ENCODE measurements around the gene CDK12. TPM values are rescaled to one million over a fixed set of nuclear protein-coding genes. Genes with fewer than 3 reads are reported as not detected.
"Not testable (repeated sequence)": the region's sequence is repeated elsewhere in the genome, so short reads cannot be mapped to it uniquely, and the experiment has no call there.

CDK12 gene
- total and polyA plus RNA-seq, 7 experiments from 2014 or later = 3.6 to 118 (median 103) TPM

DNA sequence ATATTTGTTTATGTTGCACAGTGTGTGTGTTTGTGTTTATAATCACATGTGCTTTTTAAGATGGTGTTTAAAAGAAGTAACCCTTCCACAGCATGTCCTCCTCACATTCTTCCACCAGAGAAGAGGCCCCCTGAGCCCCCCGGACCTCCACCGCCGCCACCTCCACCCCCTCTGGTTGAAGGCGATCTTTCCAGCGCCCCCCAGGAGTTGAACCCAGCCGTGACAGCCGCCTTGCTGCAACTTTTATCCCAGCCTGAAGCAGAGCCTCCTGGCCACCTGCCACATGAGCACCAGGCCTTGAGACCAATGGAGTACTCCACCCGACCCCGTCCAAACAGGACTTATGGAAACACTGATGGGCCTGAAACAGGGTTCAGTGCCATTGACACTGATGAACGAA lies 69.2 kb downstream of the CDK12 start:
- Mint-ChIP-seq H3K4me3 (no peak overlapping the region), H3K9me3 (no peaks in the 10 kb centered on the region), H3K27me3 (no peaks in the 10 kb centered on the region), H3K36me3 (peaks cover 0 to 53% (median 14%) of the 10 kb centered on the region in 5 donors), H3K27ac (no peak overlapping the region), H3K4me1 (peaks cover 0 to 7% (median 2%) of the 10 kb centered on the region in 7 donors)
- DNase-seq (no peak), ATAC-seq (no peak)
- no peak overlapping the region for H3K27ac ChIP-seq (ENCODE audit: low read depth, low read length)
- H3K36me3 ChIP-seq (ENCODE audit: control insufficient read depth in 2 of 3, insufficient read depth in 3 of 3, low read length in 3 of 3) = peaks cover 18 to 57% (median 28%) of the 10 kb centered on the region in 3 experiments
- no peak overlapping the region for H3K4me3 ChIP-seq (ENCODE audit: low read length)
- ChIA-PET CTCF (no interaction called here), POLR2A (no interaction called here)
- H3K9me3 ChIP-seq (ENCODE audit: control insufficient read depth in 2 of 3, low read length in 3 of 3) = no peaks in the 10 kb centered on the region
- intact Hi-C loops (cut with micrococcal nuclease) = no loop called here
- no peaks in the 10 kb centered on the region for H3K27me3 ChIP-seq (ENCODE audit: control insufficient read depth in 2 of 2, insufficient read depth in 2 of 2, low read length in 2 of 2)
- no peaks in the 10 kb centered on the region for H3K4me1 ChIP-seq (ENCODE audit: control insufficient read depth in 2 of 2, insufficient read depth in 2 of 2, low read length in 2 of 2)

DNA sequence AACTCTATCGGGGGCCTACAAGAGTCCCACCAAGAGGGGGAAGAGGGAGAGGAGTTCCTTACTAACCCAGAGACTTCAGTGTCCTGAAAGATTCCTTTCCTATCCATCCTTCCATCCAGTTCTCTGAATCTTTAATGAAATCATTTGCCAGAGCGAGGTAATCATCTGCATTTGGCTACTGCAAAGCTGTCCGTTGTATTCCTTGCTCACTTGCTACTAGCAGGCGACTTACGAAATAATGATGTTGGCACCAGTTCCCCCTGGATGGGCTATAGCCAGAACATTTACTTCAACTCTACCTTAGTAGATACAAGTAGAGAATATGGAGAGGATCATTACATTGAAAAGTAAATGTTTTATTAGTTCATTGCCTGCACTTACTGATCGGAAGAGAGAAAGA lies 70.0 kb downstream of the CDK12 start:
- no peak for DNase-seq
- H3K9me3 ChIP-seq (ENCODE audit: control insufficient read depth in 2 of 3, low read length in 3 of 3) = no peaks in the 10 kb centered on the region
- ChIA-PET POLR2A (interaction anchor here (0.7 kb wide), 1 partner anchor 1132 kb away, joined by 3 read pairs; no protein-coding TSS in a partner anchor), CTCF (no interaction called here)
- peaks cover 13 to 50% (median 23%) of the 10 kb centered on the region in 3 experiments for H3K36me3 ChIP-seq (ENCODE audit: control insufficient read depth in 2 of 3, insufficient read depth in 3 of 3, low read length in 3 of 3)
- H3K4me3 ChIP-seq (ENCODE audit: low read length) = no peak overlapping the region
- Mint-ChIP-seq H3K36me3 (peaks cover 0 to 46% (median 14%) of the 10 kb centered on the region in 5 donors), H3K9me3 (no peaks in the 10 kb centered on the region), H3K27ac (peak overlapping the region in 1 of 9 donors; percentile 13), H3K4me1 (peaks cover 0 to 4% (median 2%) of the 10 kb centered on the region in 7 donors), H3K4me3 (no peak overlapping the region), H3K27me3 (no peaks in the 10 kb centered on the region)
- intact Hi-C loops (cut with micrococcal nuclease) = no loop called here
- H3K27me3 ChIP-seq (ENCODE audit: control insufficient read depth in 2 of 2, insufficient read depth in 2 of 2, low read length in 2 of 2) = no peaks in the 10 kb centered on the region
- H3K27ac ChIP-seq (ENCODE audit: low read depth, low read length) = no peak overlapping the region
- no peak for ATAC-seq
- H3K4me1 ChIP-seq (ENCODE audit: control insufficient read depth in 2 of 2, insufficient read depth in 2 of 2, low read length in 2 of 2) = no peaks in the 10 kb centered on the region

DNA sequence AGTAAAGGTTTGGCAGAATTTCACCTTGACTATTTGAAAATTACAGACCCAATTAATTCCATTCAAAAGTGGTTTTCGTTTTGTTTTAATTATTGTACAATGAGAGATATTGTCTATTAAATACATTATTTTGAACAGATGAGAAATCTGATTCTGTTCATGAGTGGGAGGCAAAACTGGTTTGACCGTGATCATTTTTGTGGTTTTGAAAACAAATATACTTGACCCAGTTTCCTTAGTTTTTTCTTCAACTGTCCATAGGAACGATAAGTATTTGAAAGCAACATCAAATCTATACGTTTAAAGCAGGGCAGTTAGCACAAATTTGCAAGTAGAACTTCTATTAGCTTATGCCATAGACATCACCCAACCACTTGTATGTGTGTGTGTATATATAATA lies 72.6 kb downstream of the CDK12 start:
- H3K36me3 Mint-ChIP-seq = peaks cover 0 to 27% (median 11%) of the 10 kb centered on the region in 5 donors
- Histone ChIP-seq H3K9me3 (ENCODE audit: control insufficient read depth in 2 of 3, low read length in 3 of 3) (no peaks in the 10 kb centered on the region), H3K27me3 (ENCODE audit: control insufficient read depth in 2 of 2, insufficient read depth in 2 of 2, low read length in 2 of 2) (no peaks in the 10 kb centered on the region), H3K4me1 (ENCODE audit: control insufficient read depth in 2 of 2, insufficient read depth in 2 of 2, low read length in 2 of 2) (peaks cover 0 to 1% of the 10 kb centered on the region in 2 donors), H3K27ac (ENCODE audit: low read depth, low read length) (no peak overlapping the region), H3K36me3 (ENCODE audit: control insufficient read depth in 2 of 3, insufficient read depth in 3 of 3, low read length in 3 of 3) (peaks cover 0 to 28% (median 10%) of the 10 kb centered on the region in 3 experiments), H3K4me3 (ENCODE audit: low read length) (no peak overlapping the region)
- no peak overlapping the region for H3K4me3 Mint-ChIP-seq
- ChIA-PET CTCF (no interaction called here), POLR2A (no interaction called here)
- peaks cover 6 to 14% (median 12%) of the 10 kb centered on the region in 7 donors for H3K4me1 Mint-ChIP-seq
- DNase-seq (no peak), ATAC-seq (no peak)
- intact Hi-C loops (cut with micrococcal nuclease) = no loop called here
- no peaks in the 10 kb centered on the region for H3K9me3 Mint-ChIP-seq
- no peaks in the 10 kb centered on the region for H3K27me3 Mint-ChIP-seq
- H3K27ac Mint-ChIP-seq = no peak overlapping the region

DNA sequence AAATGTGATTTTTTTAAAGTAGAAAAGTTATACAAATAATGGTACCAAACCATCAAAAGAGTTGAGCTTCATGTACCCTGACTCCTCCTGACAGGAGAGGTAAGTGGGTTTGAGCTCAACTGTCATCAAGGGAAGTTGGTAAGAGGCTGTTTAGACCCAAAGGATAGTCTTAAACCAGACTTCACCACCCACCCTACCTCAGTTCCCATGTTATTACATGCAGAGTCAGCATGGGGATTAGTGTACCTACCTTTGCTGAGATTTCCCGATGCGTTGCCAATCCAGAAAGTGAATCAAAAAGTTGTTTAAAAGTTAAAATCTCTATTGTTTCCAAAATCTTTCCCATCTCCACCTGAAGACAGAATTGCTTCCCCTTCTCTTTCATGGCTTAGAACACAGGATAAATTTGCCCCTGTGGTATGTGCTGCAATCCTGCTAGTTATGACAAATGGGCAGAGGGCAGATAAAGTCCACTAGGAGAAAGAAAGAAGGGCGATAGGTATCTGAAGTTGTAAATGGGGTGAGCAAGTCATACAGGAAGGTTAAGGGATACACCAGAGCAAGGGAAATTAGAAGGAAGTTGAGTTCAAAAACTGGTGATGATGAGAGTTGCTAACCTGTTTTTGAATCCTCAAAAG lies 73.6 kb downstream of the CDK12 start:
- H3K27ac Mint-ChIP-seq = peak overlapping the region in 2 of 9 donors; percentile 6 to 11
- peaks cover 0 to 6% of the 10 kb centered on the region in 2 donors for H3K4me1 ChIP-seq (ENCODE audit: control insufficient read depth in 2 of 2, insufficient read depth in 2 of 2, low read length in 2 of 2)
- no peak overlapping the region for H3K4me3 Mint-ChIP-seq
- POLR2A ChIA-PET = no interaction called here
- no peak overlapping the region for H3K27ac ChIP-seq (ENCODE audit: low read depth, low read length)
- H3K36me3 ChIP-seq (ENCODE audit: control insufficient read depth in 2 of 3, insufficient read depth in 3 of 3, low read length in 3 of 3) = peaks cover 0 to 24% (median 8%) of the 10 kb centered on the region in 3 experiments
- H3K27me3 ChIP-seq (ENCODE audit: control insufficient read depth in 2 of 2, insufficient read depth in 2 of 2, low read length in 2 of 2) = no peaks in the 10 kb centered on the region
- H3K9me3 ChIP-seq (ENCODE audit: control insufficient read depth in 2 of 3, low read length in 3 of 3) = no peaks in the 10 kb centered on the region
- peaks cover 0 to 22% (median 11%) of the 10 kb centered on the region in 5 donors for H3K36me3 Mint-ChIP-seq
- no peaks in the 10 kb centered on the region for H3K9me3 Mint-ChIP-seq
- ATAC-seq (no peak), DNase-seq (no peak)
- no peak overlapping the region for H3K4me3 ChIP-seq (ENCODE audit: low read length)
- intact Hi-C loops (cut with micrococcal nuclease) = no loop called here
- CTCF ChIA-PET = no interaction called here
- peaks cover 16 to 23% (median 20%) of the 10 kb centered on the region in 7 donors for H3K4me1 Mint-ChIP-seq
- H3K27me3 Mint-ChIP-seq = no peaks in the 10 kb centered on the region

DNA sequence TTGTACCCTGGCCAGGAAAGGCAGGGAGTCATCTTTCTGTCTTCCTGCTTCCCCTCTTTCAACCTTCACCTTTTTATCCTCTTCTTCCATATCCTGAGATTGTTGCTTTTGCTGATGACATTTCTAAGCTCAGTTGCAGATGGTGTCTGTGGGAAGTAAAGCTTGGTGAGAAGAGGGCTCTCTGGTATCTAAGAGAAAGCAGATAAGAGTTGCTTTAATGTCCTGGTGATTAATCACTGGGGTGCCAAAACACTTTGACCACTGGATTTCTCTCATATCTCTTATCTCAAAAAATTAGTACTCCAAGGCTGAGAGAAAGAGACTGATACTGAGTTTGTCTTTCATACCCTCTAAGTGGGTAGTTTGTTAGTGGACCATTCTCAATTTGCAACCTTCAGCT lies 75.2 kb downstream of the CDK12 start:
- H3K27me3 ChIP-seq (ENCODE audit: control insufficient read depth in 2 of 2, insufficient read depth in 2 of 2, low read length in 2 of 2) = no peaks in the 10 kb centered on the region
- no peak for ATAC-seq
- H3K9me3 ChIP-seq (ENCODE audit: control insufficient read depth in 2 of 3, low read length in 3 of 3) = no peaks in the 10 kb centered on the region
- intact Hi-C loops (cut with micrococcal nuclease) = no loop called here
- no peaks in the 10 kb centered on the region for H3K27me3 Mint-ChIP-seq
- peaks cover 18 to 26% (median 20%) of the 10 kb centered on the region in 7 donors for H3K4me1 Mint-ChIP-seq
- no peaks in the 10 kb centered on the region for H3K9me3 Mint-ChIP-seq
- peaks cover 0 to 10% (median 7%) of the 10 kb centered on the region in 5 donors for H3K36me3 Mint-ChIP-seq
- no peak overlapping the region for H3K4me3 ChIP-seq (ENCODE audit: low read length)
- CTCF ChIA-PET = interaction anchor here (1.4 kb wide), 1 partner anchor 12 kb away, joined by 3 read pairs; no protein-coding TSS in a partner anchor
- DNase-seq = no peak
- peaks cover 0 to 6% of the 10 kb centered on the region in 2 donors for H3K4me1 ChIP-seq (ENCODE audit: control insufficient read depth in 2 of 2, insufficient read depth in 2 of 2, low read length in 2 of 2)
- H3K4me3 Mint-ChIP-seq = no peak overlapping the region
- peaks cover 0 to 9% (median 6%) of the 10 kb centered on the region in 3 experiments for H3K36me3 ChIP-seq (ENCODE audit: control insufficient read depth in 2 of 3, insufficient read depth in 3 of 3, low read length in 3 of 3)
- POLR2A ChIA-PET = no interaction called here
- peak overlapping the region in 1 of 9 donors; percentile 45 for H3K27ac Mint-ChIP-seq
- no peak overlapping the region for H3K27ac ChIP-seq (ENCODE audit: low read depth, low read length)

DNA sequence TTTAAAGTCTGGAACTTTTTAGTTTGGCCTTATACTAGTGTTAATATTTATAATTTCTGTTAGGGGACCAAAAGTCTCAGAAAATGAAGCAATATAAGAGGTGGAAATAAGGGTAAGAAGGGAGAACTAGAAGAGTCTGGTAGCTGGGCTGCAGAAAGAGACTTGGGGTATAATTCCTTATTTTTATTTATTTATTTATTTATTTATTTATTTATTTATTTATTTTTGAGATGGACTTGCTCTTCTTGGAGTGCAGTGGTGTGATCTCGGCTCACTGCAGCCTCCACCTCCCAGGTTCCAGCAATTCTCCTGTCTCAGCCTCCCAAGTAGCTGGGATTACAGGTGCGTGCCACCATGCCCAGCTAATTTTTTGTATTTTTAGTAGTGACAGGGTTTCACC lies 76.1 kb downstream of the CDK12 start:
- H3K4me1 ChIP-seq (ENCODE audit: control insufficient read depth in 2 of 2, insufficient read depth in 2 of 2, low read length in 2 of 2); H3K27me3 Mint-ChIP-seq; H3K27me3 ChIP-seq (ENCODE audit: control insufficient read depth in 2 of 2, insufficient read depth in 2 of 2, low read length in 2 of 2); H3K36me3 ChIP-seq (ENCODE audit: control insufficient read depth in 2 of 3, insufficient read depth in 3 of 3, low read length in 3 of 3); H3K36me3 Mint-ChIP-seq; H3K9me3 Mint-ChIP-seq; DNase-seq; H3K4me3 ChIP-seq (ENCODE audit: low read length); H3K27ac ChIP-seq (ENCODE audit: low read depth, low read length); H3K9me3 ChIP-seq (ENCODE audit: control insufficient read depth in 2 of 3, low read length in 3 of 3); ATAC-seq; H3K4me3 Mint-ChIP-seq; intact Hi-C loops (cut with micrococcal nuclease); H3K27ac Mint-ChIP-seq; POLR2A ChIA-PET: not testable (repeated sequence)
- H3K4me1 Mint-ChIP-seq = peaks cover 18 to 26% (median 20%) of the 10 kb centered on the region in 7 donors
- CTCF ChIA-PET = interaction anchor here (1.4 kb wide), 1 partner anchor 11 kb away, joined by 3 read pairs; no protein-coding TSS in a partner anchor

DNA sequence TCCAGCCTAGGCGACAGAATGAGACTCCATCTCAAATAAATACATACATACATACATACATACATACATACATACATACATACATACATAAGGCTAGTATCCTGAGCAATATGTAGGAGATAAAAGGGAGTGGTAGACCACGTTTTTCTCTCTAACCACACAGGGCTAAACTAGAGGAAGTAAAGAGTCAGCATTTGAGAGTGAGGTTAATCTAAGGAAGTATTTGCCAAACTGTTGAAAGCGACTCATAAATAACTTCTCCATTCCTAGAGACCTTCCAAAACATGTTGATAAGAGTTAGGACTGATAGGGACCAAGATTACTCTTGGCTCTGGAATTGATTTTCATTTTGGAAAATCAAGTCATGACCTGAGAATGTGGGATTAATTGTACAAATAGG lies 77.6 kb downstream of the CDK12 start:
- H3K27ac ChIP-seq (ENCODE audit: low read depth, low read length) = no peak overlapping the region
- no peaks in the 10 kb centered on the region for H3K9me3 Mint-ChIP-seq
- CTCF ChIA-PET = interaction anchor here (0.7 to 2.0 kb wide), 3 partner anchors 10 to 38 kb away, joined by 3 to 4 read pairs (median 4); no protein-coding TSS in a partner anchor
- H3K27me3 Mint-ChIP-seq = no peaks in the 10 kb centered on the region
- H3K4me1 Mint-ChIP-seq = peaks cover 18 to 26% (median 20%) of the 10 kb centered on the region in 7 donors
- peaks cover 0 to 6% (median 0%) of the 10 kb centered on the region in 5 donors for H3K36me3 Mint-ChIP-seq
- POLR2A ChIA-PET = no interaction called here
- H3K9me3 ChIP-seq (ENCODE audit: control insufficient read depth in 2 of 3, low read length in 3 of 3) = no peaks in the 10 kb centered on the region
- H3K4me1 ChIP-seq (ENCODE audit: control insufficient read depth in 2 of 2, insufficient read depth in 2 of 2, low read length in 2 of 2) = peaks cover 0 to 6% of the 10 kb centered on the region in 2 donors
- H3K36me3 ChIP-seq (ENCODE audit: control insufficient read depth in 2 of 3, insufficient read depth in 3 of 3, low read length in 3 of 3) = no peaks in the 10 kb centered on the region
- no peak overlapping the region for H3K4me3 ChIP-seq (ENCODE audit: low read length)
- peak overlapping the region in 2 of 9 donors; percentile 7 to 40 for H3K27ac Mint-ChIP-seq
- DNase-seq = peak in 2 of 9 donors; percentile 12
- ATAC-seq = peak; percentile 86
- H3K4me3 Mint-ChIP-seq = peak overlapping the region in 1 of 10 donors; percentile 9
- no peaks in the 10 kb centered on the region for H3K27me3 ChIP-seq (ENCODE audit: control insufficient read depth in 2 of 2, insufficient read depth in 2 of 2, low read length in 2 of 2)
- intact Hi-C loops (cut with micrococcal nuclease) = no loop called here
